GM19463 (cell line): ENCODE measurements around the gene ASB15.
"Not testable (repeated sequence)": the region's sequence is repeated elsewhere in the genome, so short reads cannot be mapped to it uniquely, and the experiment has no call there.

Experiments
- ATAC-seq: cut with Tn5 transposase; IDR thresholded peaks from one replicate; pipeline ENCODE4 v1.9.1; 2021; ENCODE audit warnings: mild to moderate bottlenecking, moderate library complexity; ENCODE audit not compliant: unreplicated experiment

The ASB15 gene

DNA sequence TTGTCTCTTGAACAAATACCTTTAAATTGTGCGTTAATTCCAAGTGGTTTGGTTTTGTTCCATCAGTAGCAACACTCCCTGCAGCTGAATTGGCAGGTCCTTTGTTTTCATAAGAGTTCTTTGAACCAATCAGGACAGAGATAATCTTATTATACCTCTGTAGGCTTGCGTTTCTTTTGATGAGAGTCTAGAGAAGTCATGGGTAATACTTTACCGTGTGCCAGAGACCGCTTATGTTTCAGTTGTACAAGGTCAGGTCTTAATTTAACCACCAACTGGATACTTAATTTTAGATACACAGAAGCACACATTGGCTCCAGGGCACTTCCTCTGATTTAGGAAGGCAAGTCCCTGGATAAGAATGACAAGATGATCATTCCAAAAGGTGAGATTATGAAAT, at the start of gene ASB15:
ASB15 (plus strand) TSS at position 292 of the 400 bp plus-strand sequence. CDS start 12,682 bp downstream, outside the sequence.
- ATAC-seq = no peak

DNA sequence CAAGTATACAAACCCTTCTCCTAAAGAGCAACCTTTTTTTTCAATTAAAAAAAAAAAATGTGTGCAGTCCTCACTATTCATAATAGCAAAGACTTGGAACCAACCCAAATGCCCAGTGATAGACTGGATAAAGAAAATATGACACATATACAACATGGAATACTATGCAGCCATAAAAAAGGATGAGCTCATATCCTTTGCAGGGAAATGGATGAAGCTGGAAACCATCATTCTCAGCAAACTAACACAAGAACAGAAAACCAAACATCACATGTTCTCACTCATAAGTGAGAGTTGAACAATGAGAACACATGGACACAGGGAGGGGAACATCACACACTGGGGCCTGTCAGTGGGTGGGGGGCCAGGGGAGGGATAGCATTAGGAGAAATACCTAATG, 49.5 kb upstream of the ASB15 start:
- not testable (repeated sequence) for ATAC-seq

DNA sequence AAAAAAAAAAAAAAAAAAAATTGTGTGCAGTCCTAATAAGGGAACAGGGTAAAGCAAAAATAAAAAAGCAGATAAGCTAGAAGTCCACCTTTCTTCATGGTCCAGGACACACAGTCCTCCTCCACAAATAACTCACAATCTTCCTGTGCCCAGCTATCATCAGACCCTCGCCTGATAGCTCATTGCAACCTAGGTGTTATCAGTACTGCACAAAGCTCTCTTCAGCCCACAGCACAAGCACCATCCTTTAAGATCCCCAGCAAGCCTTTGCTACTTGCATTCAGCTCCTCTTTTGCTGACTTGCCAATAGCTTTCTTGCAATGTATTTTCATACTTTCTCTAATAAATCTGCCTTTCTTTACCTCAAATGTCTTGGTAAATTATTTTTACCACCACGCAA, 49.0 kb upstream of the ASB15 start:
- no peak for ATAC-seq

DNA sequence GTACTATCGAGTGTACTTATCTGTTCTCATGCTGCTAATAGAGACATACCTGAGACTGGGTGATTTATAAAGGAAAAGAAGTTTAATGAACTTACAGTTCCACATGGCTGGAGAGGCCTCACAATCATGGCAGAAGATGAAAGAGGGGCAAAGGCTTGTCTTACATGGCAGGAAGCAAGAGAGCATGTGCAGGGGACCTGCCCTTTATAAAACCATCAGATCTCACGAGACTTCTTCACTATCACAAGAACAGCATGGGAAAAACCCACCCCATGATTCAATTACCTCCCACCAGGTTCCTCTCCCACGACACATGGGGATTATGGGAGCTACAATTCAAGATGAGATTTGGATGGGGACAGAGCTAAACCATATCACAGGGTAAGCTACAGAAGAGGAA, 48.5 kb upstream of the ASB15 start:
- ATAC-seq = no peak

DNA sequence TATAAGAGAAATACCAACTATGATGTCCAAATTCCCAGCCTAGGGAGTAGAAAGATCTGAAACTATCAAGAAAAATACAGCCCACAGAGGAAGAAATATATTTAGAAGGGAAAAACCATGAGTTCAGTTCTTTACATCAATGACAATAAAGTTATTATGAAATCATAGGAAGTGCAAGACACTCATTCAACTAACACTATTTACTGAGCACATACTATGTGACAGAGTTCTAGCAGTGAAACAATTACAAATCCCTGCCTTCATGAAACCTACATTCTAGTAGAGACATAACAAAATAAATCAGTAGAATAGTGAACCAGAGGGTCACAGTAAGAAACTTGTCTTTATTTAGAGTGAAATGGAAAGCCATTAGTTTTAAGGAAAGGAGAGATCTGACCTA, 46.1 kb upstream of the ASB15 start:
- ATAC-seq = no peak

DNA sequence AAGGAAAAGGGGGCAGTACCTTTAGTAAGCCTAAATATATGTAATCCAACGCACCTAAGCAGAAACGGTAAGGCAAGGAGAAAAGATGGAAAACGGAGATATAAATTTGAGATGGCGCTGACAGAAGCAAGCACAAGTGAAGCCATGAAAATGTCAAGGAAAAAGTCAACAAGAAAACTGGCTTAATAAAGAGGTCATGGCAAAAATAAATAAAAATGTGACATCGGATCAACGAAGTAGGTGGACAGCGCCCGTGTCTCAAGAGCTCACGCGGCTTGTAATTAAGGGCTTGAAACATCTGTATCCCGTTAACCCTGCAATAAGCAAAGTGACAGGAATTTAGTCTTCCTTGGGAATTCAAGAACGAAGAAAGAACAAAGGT, 44.6 kb upstream of the ASB15 start:
- no peak for ATAC-seq

DNA sequence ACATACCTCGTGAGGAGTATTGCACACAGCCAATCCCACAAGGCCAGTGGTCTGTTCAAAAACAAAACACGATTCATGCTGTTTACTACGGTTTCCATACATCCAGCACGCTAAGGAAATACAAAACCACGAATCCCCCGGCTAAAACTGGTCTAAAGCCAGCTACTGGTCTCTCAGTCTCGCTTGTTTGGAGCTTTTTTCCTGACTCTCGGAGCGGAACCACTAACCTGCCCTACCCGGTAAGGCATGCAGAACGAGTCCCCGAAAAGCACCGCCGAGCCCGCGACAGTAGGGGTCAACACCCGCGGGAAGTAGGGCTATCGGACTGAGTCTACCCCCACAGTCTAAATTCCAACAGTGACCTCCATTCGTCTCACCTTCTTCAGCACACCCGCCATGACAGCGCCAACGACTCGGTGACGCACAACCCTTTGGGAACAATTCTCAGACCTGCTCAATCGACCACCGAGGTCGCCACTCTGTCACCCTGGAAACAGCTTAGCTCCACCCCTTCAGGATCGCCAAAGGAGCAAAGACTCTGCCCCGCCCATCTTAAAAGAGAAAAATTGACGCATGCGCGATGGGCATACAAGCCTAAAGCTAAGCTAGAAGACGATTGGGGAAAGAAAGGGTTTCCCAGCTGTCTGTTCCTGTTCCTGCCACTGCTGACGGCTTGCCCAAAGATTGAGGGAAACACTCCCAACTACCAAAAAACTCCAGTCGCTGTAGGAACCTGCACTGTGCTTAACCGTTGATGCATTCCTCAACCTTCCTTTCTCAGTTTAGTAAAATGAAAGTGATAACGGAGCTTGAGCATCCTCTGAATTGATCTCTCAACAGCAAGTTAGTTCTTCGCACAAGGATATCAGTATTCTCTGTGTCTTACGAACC, 44.0 kb upstream of the ASB15 start, which contains the start of gene NDUFA5:
NDUFA5 (minus strand) TSS at position 421 of the 891 bp plus-strand sequence; CDS start at position 398, 23 bp downstream.
- ATAC-seq = peak; percentile 98

DNA sequence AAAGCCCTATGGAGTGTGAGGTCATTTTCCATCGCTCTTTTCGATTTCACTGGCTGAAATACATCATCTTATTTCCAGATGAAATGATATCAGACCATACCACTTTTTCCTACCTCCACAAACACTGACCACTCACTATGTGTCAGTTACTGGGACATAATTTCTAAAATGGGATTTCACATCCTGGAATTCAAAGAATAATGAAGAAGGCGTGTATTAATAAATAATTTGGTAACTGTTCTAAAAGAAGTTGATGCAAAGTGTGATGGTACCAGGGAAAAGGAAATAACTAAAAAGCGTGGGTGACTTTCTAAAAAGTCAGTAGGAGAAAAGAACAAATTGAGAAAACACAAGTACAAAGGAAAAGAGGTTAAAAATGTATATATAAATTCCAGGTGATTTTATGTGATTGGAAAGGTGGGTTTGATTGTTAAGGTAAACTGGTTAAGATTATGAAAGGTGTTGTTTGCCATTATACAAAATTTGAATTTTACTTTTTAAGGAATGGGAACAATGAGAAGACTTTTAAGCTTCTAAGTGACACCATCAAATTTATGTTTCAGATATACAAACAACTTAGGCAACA, 43.2 kb upstream of the ASB15 start:
- ATAC-seq = no peak

DNA sequence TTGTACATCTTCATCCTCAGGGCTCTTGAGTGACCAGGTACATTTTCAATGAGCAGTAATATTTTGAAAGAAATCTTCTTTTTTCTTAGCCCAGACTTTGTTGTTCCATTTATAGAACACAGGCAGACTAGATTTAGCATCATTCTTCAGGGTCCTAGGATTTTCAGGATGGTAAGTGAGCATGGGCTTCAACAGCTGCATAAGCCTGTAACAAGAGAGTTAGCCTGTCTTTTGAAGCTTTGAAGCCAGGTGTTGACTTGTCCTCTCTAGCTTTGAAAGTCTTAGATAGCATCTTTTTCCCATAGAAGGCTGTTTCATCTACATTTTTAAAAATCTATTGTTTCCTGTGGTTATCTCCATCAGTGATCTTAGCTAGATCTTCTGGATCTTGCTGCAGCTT, 39.5 kb upstream of the ASB15 start:
- ATAC-seq = no peak

DNA sequence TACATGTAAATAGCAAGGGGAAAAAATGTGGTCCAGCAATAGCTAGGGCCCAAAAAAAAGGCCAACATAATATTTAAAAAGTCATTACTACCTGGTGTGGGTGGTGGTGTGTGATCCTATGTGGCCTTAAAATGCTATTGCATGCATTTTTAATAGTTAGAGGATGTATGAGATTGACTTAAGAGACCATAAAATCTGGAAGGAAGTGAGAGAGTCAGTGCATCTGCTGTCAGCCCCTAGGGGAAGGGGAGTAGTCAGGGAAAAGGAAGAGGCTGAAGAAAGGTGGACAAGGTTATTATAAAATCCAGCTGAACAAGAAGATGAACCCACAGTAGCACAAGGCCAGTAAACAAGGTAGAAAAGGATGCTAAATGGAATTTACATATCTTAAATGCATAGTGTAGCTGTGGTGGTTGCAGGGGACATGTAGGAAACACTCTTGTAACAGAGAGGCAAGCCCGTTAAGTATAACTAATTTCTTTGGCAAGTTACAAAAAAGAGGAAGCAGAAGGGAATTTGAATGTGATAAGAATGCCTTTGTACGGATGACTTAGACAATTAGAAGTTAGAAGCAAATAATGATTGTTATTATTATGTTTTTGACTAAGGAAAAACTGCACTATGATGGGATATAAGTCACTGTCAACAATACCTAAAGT, 32.1 kb upstream of the ASB15 start:
- no peak for ATAC-seq

DNA sequence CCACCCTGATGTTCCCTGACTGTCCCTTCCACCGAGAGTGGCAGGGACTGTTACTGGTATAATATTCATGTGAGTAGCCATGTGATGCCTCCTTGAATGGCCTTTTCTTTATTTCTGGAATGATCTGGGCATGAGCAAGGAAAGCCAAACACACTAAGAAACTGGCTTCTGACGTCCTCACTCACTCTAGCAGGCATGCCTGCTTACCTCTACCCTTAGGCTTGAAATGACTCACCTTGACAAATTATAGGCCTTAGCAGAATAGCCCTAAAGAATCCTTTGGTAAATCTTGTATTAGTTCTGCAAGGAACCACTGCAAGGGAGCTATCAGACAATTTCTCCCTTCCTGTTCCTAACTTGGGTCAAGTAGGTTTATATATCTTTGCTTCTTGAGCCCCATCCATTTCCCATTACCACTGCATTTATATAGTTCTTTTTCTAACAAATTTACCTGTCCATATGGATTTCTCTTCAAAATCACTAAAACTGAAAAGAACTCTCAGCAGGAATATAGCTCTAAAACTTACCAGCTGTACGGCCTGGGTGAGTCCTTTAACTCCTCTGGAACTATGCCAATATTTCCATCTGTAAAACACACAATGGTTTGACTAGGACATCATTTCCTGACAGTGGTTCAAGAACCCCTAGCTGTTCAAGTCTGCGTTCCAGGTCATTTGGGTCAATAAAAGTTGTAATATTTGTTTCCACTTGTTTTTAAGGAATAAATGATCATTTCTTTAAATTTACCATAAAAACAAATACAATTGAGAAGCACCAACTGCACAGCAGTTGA, 31.0 kb upstream of the ASB15 start:
- ATAC-seq = peak; percentile 51

DNA sequence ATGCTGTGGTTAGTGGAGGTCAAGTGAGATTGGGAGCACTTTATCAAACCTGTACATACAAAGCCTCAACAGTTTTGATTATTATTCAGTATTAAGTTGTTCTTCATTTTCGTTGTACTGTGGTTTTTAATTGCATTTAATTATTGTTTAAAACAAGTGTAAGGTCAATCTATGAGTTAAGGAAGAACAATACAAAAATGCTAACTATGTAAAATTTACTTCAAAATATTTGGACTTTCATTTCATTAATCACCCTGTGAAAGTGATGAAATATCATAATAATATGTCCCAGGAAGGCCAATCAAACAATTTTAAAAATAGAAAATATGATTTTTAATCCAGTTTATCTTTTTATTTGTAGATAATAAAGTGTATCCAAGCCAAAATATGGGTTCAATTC, 30.4 kb upstream of the ASB15 start:
- no peak for ATAC-seq

DNA sequence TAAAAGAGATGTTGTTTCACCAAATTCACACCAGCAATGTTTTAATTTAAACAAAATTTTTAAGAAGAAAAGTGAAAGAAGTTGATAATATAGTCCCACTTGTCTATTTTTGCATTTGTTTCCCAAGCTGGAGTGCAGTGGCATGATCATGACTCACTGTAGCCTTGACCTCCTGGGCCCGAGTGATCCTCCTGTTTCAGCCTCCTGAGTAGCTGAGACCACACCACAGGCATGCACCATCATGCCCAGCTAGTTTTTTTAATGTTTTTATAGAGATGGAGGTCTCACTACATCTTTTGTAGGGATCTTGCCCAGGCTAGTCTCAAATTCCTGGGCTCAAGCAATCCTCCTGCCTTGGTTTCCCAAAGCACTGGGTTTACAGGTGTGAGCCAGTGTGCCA, 29.9 kb upstream of the ASB15 start:
- ATAC-seq = no peak

DNA sequence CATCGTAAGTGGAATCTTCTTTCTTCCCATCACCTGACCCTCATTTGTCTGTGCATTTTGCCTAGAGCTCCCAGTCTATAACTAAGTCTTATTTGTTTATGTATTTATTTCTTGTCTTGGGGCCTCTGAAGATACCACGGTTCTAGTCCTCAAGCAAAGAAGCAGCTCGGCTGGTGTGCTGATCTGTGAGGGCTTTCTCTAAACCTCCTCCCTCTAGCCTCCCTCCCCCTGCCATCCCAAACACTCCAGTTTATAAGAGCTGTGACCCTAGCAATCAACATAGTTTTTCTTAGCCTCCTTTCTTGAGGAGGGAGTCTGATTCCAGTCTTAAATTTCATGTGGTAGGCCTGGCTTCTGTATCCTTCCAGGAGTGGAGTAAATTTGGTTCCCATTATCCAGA, 28.3 kb upstream of the ASB15 start:
- no peak for ATAC-seq

DNA sequence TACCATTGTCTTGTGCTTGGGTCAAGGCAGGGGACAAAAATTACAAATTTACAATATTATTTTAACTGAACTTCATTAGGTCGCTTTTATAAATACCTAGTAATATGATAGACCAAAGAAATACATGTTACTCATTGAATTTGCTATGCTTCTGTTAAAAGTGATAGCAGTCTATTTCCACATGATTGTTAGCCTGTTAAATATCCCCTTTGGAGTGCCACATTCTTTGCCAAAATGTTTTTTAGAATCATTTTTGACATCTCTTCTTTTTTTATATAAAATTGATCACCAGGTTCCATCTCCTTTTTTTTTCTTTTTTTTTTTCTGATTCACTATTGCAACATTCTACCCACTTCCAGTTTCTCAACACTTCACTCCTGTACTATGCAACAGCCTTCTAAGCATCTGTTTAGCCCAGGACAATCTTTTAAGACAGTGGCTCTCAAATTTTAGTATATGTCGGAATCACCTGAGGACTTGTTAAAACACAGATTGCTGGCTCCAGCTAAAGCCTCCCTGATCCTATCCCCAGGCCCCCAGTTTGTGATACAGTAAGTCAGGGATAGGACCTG, 27.6 kb upstream of the ASB15 start:
- no peak for ATAC-seq

DNA sequence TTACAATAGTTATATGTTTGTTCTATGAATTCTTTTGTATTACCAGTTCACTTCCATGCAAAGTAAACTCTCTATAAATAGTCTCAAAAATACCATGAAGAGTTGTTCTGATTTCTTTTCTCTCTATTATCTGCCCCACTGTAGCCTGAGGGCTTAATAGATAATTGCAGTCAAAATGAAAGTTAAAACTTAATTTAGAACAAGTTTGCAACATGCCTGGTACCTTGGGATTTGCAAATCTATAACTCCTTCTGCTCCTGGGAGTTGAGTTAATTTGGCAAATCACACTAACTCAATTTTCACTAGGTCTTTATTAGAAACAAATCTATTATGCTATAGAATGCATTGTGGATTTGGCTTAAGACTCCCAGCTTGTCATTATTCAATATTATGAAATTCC, 22.2 kb upstream of the ASB15 start:
- no peak for ATAC-seq

DNA sequence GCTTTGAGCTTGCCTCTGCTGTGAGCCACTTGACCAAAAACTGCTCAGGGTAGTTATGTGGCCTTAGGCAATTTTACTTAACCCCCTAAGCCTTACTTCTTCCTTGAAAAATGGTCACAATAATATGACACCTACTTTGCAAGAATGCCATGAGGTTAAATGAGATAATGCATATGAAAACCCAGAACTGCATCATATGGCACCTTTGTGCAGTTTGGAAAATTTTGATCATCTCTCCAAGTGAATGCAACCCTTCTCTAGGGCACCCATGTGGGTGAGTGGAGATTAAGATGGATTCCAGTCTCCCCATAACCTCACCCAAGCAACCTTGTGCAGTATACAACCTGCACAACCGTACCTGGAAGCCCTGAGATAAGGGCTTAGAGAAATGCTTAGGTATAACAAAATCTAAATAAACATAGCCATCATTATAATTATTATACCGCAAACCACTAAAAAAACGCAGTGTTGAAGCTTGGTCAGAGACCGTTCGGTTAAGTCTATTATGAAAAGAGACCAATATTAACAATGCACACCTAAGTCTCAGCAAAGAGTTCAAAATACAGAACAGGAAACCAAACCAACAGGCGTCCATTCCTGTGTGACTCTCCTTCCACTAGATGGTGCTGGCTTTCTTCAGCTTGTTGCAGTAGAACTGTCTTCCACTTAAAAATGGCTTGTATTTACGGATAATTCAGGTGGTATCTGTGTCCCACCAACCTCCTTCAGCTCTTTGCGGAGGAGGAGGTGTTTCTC, 21.0 kb upstream of the ASB15 start:
- peak; percentile 75 for ATAC-seq

DNA sequence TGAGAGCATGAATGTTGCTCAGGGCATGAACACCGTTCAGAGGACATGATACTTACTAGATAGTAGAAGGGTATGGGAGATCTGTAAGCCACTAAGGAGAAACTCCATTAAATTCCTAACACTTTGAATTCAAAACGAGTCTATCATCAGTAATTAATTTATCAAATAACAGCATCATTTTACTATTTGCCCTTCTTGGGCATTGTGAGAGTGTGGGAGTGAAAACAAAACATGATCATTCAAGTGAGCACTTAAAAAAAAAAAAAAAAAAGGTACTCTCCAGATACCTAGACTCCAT, 20.5 kb upstream of the ASB15 start:
- no peak for ATAC-seq

DNA sequence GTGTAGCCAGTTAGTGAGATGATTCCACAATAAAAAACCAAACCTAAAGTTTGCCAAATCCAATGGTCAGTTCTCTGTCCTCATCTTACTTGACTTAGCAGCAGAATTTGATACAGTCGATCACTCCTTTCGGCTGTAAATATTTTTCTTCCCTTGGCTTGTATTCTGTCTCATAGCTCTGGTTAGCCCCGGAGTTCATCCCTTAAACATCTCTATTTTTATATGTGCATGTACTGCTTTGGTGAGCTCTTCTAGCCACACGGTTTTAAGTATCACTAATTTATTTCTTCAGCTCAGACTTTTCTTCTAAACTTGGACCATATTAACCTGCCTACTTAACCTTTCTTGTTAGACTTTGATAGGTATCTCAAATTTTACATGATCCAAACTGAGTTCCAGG, 17.8 kb upstream of the ASB15 start:
- no peak for ATAC-seq

DNA sequence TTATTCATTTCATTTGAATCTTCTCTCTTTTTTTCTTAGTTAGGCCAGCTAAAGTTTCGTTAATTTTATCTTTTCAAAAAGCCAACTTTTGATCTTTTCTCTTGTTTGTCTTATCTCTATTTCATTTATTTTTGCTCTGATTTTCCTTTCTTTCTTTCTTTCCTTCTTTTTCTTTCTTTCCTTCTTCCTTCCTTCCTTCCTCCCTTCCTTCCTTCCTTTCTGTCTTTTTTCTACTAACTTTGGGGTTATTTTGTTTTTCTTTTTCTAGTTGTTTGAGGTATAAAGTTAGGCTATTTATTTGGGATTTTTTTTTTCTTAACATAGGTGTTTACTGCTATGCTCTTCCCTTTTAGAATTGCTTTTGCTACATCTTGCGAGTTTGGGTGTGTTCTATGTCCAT, 13.2 kb upstream of the ASB15 start:
- ATAC-seq = no peak
